HG03378 (cell line): Measurements from ENCODE around the gene CLASP1.
"Not testable (repeated sequence)": the region's sequence is repeated elsewhere in the genome, so short reads cannot be mapped to it uniquely, and the experiment has no call there.

ENCODE experiments used
- ATAC-seq: cut with Tn5 transposase; IDR thresholded peaks from one replicate; pipeline ENCODE4 v1.9.1; 2021; ENCODE audit warnings: mild to moderate bottlenecking, moderate library complexity; ENCODE audit not compliant: unreplicated experiment

Gene CLASP1

GRCh38 chr2:121438290-121438689 lies 211.0 kb downstream of the CLASP1 start:
- not testable (repeated sequence) for ATAC-seq

DNA sequence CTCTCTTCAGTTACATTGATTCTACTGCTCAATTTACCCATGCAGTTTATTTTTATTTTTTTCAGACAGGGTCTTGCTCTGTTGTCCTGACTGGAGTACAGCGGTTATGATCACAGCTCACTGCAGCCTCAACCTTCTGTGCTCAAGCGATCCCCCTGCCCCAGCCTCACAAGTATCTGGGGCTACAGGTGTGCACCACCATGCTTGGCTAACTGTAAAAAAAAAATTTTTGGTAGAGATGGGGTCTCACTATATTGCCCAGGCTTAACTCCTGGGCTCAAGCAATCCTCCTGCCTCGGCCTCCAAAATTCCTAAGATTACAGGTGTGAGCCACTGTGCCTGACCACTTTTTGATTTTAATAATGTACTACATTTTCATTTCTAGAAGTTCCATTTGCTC lies 212.3 kb downstream of the CLASP1 start:
- no peak for ATAC-seq

GRCh38 chr2:121435790-121436189 lies 213.5 kb downstream of the CLASP1 start:
- ATAC-seq = no peak

DNA sequence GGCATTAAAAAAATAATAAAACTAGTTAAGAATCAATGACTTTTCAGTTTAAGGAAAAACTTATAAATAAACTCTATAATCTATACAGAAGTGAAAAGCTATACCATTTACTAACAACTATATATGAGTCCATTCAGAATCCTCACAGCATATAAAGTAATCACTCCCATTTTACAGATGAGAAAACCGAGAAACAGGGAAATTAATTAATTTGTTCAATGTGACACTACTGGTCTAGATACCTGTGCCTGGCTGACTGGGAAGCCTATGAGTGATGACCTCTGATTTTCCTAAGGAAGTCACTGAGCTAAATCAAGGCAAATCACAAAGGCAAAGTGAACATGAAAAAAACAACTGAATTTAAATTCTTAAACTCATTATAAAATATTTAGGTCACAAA lies 218.0 kb downstream of the CLASP1 start:
- ATAC-seq = no peak

- ATAC-seq = no peak
These were observed 219.2 kb downstream of the CLASP1 start for GRCh38 chr2:121429927-121430520.

- no peak for ATAC-seq
These were observed 220.0 kb downstream of the CLASP1 start for GRCh38 chr2:121429119-121429903.

DNA sequence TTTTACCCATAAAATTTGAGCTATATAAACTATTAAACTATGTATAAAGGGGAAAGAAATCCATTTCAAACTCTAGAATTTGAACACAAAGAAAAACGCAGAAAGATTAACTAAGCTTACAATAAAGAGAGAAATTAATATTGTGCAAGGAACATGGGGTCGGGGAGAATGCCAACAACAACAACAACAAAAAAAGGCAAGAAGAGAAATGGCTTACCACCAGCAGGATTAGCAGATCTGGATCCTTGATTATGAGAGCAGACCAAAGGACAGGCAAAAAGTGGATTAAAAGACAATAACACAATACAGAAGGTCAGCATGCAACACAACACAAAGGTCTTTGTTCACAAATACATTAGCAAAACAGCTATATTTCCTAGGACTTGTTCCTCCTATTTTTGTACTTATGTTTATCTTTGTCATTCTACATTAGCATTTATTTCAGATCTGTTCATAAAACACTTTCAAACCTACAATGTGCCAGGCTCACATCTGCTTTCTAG lies 222.0 kb downstream of the CLASP1 start:
- no peak for ATAC-seq

GRCh38 chr2:121420486-121420885 lies 228.8 kb downstream of the CLASP1 start:
- ATAC-seq = no peak

DNA sequence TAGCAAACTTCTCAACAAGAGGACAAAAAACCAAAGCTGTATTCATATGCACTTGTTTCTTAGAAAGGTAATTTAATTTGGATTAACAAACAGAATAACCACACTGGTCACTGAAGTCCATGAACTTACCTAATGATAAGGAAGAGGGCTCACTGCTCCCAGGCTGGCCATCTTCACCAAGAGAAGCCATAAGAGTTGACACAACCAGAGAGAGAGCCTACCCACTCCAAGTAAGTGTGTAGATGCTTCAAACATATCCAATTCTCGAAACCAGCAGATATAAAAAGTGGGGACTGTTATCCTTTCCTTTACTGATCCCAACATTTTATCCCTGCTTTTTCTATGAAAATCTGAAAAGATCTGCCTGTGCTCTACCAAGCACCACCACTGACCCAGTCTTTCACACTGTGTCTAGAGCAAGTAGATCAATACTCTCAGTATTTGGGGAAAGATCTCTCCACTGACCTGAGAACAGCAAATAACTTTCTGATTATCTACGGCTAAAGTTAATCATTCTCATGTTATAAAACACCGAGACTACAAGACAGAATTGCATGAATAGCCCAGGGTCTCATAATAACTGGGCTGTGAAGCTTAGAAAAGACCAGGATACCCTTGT lies 230.1 kb downstream of the CLASP1 start:
- ATAC-seq = no peak

- no peak for ATAC-seq
These were observed 230.7 kb downstream of the CLASP1 start for GRCh38 chr2:121418494-121419058.

DNA sequence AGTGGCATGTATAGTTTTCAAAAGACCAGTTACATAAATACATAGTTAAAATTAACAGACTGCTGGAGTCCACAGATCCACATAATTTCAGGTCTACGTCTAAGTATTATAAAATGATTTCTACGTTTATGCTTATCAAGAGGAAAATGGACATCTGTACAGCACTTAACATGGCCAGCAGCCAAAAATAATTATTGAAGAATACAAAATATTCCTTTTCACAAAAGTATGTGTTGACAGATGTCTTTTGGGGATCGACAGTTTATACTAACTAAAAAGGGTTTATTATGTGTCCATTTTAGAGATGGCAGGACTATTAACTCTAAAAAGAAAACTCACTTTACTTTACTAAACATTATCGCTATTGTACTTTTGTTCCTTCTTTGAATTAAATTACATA lies 231.4 kb downstream of the CLASP1 start:
- ATAC-seq = no peak

- no peak for ATAC-seq
These were observed 233.5 kb downstream of the CLASP1 start for GRCh38 chr2:121415727-121416126.

- ATAC-seq = no peak
These were observed 236.9 kb downstream of the CLASP1 start for GRCh38 chr2:121412349-121412748.

DNA sequence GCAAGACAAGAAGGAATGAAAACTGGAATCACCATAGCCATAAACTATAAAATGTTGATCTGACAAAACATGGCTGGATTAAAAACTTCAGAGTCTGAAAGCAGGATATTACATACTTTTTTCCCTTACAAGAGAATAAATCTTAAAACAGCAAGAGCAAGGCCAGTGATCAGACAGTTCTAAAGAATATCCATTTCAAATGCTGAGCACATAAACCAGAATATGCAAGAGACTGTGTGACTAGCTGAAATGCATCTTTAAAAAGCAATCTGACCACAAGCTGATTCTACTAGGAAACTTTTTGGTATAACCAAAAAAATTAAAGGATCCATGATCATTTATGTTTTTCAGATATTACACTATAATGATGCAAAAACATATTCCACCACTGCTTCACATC lies 239.3 kb downstream of the CLASP1 start:
- no peak for ATAC-seq

- ATAC-seq = no peak
These were observed 239.9 kb downstream of the CLASP1 start for GRCh38 chr2:121409388-121409787.

DNA sequence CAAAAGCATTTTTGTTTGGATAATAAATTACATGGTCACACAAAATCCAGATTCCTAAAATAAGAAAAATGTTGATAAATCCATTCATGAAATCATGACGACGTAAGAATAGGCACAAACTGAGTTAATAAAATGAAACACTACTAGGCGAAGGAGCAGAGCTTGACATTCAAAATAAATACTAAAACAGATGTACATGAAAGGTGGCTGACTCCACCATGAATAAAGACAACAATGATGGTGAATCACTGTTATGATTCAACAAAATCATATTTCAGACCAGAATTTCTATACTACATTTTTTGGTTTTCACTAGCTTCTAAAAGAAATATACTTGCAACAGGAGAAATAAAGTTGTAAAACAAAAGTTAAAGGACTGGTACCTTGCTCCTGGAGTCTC lies 240.6 kb downstream of the CLASP1 start:
- no peak for ATAC-seq

DNA sequence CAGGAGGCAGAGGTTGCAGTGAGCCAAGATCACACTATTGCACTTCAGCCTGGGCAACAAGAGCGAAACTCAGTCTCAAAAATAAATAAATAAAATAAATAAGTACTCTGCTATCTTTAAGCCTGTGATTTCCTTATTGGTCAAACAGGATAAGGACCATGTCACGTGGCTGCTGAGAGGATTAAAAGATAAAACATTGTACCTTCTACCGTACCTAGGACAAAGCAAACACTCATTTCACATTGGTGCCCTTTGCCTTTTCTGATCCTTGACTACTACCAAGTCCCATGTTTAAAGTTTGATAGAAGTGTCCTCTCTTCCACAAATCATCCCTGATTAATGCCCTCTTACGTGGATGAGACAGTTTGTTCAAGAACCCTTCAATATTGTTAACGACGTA lies 244.0 kb downstream of the CLASP1 start:
- no peak for ATAC-seq

- no peak for ATAC-seq
These were observed 249.1 kb downstream of the CLASP1 start for GRCh38 chr2:121400201-121400600.

- ATAC-seq = no peak
These were observed 250.4 kb downstream of the CLASP1 start for GRCh38 chr2:121398853-121399252.

- no peak for ATAC-seq
These were observed 259.1 kb downstream of the CLASP1 start for GRCh38 chr2:121390082-121390692.

DNA sequence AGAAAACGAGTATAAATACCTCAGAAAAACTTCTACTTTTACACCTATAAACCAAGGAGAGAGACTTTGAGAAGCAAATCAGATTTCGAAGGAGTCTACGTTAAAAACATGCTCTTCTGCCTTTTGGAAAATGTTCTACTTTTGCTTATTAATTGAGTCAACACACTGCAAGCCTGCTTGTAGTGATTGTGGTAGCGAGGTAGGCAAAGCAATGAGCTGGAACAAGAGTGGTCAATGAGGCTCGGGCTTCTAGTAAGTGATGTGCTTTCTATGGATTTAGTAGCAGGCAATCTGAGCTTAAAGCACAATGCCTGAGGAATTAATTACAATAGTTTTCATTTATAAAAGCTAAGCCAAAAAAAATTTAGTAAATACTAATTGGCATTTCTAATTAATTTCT lies 260.9 kb downstream of the CLASP1 start:
- ATAC-seq = no peak
